CD14-positive monocyte (primary cell): Measurements from ENCODE around the gene FOXN1. TPM values are rescaled to one million over a fixed set of nuclear protein-coding genes. Genes with fewer than 3 reads are reported as not detected.

ENCODE experiments used
- DNase-seq, 3 donors: peaks; one replicate each; pipeline ENCODE4 v3.0.0-alpha.2; 2011 to 2022
- H2AFZ ChIP-seq: 2 replicates; pipeline ENCODE4 v1.6.0; 2012; ENCODE audit warnings: mild to moderate bottlenecking, low read depth, low read length, inconsistent platforms; ENCODE audit not compliant: insufficient read depth, poor library complexity, severe bottlenecking
- H3K27ac ChIP-seq, 2 donors: 1 replicate in 1 of 2; 2 replicates in 1 of 2; pipeline ENCODE4 v1.5.1; 2012 to 2013; ENCODE audit warnings: low read length in 2 of 2, control low read depth in 1 of 2, inconsistent platforms in 1 of 2, low read depth in 1 of 2, mild to moderate bottlenecking in 1 of 2
- H3K27me3 ChIP-seq, 2 donors: one replicate each; pipeline versions ENCODE4 v1.6.0 to v1.6.1; 2011 to 2013; ENCODE audit warnings: low read length in 2 of 2; ENCODE audit not compliant: control insufficient read depth in 2 of 2, insufficient read depth in 2 of 2
- H3K36me3 ChIP-seq, 2 donors: replicated peaks in 1 of 2; 1 replicate in 1 of 2; 2 replicates in 1 of 2; pipeline versions ENCODE4 v1.5.1 to v1.6.1; 2012 to 2013; ENCODE audit warnings: low read length in 2 of 2, control low read depth in 1 of 2, inconsistent platforms in 1 of 2, mild to moderate bottlenecking in 1 of 2; ENCODE audit not compliant: insufficient read depth in 2 of 2, control insufficient read depth in 1 of 2
- H3K4me1 ChIP-seq, 2 donors: 1 replicate in 1 of 2; 2 replicates in 1 of 2; pipeline versions ENCODE4 v1.5.1 to v1.6.1; 2012 to 2013; ENCODE audit warnings: low read length in 2 of 2, control low read depth in 1 of 2, inconsistent platforms in 1 of 2, mild to moderate bottlenecking in 1 of 2, moderate library complexity in 1 of 2; ENCODE audit not compliant: insufficient read depth in 2 of 2, control insufficient read depth in 1 of 2
- H3K4me2 ChIP-seq: replicated peaks from 2 replicates; pipeline ENCODE3; 2012; ENCODE audit warnings: low read length, moderate library complexity, mild to moderate bottlenecking; ENCODE audit not compliant: poor library complexity, severe bottlenecking; ENCODE audit errors: extremely low read depth
- H3K4me3 ChIP-seq, 3 experiments: fragments of 200-600 bp in 1 of 3; sonication (generic) in 1 of 3; replicated peaks in 1 of 3; 1 replicate in 2 of 3; 2 replicates in 1 of 3; pipeline ENCODE4 v1.5.1; 2011 to 2013; ENCODE audit warnings: low read length in 3 of 3, mild to moderate bottlenecking in 3 of 3, control low read depth in 2 of 3, low read depth in 2 of 3, inconsistent platforms in 1 of 3, moderate library complexity in 1 of 3
- H3K79me2 ChIP-seq: 2 replicates; pipeline ENCODE4 v1.6.0; 2012; ENCODE audit warnings: mild to moderate bottlenecking, control low read depth, inconsistent platforms, low read length, moderate library complexity; ENCODE audit not compliant: insufficient read depth
- H3K9ac ChIP-seq: 2 replicates; pipeline ENCODE4 v1.6.0; 2017; ENCODE audit warnings: low read length, mild to moderate bottlenecking; ENCODE audit not compliant: insufficient read depth, poor library complexity, severe bottlenecking
- H3K9me3 ChIP-seq, 2 donors: replicated peaks in 1 of 2; 1 replicate in 1 of 2; 2 replicates in 1 of 2; pipeline versions ENCODE4 v1.5.1 to v1.6.1; 2012 to 2013; ENCODE audit warnings: low read length in 2 of 2, control low read depth in 1 of 2; ENCODE audit not compliant: control insufficient read depth in 1 of 2, insufficient read depth in 1 of 2
- H4K20me1 ChIP-seq: 2 replicates; pipeline ENCODE4 v1.6.0; 2012; ENCODE audit warnings: mild to moderate bottlenecking, low read length, control low read depth, moderate library complexity; ENCODE audit not compliant: insufficient read depth
- H3K27ac Mint-ChIP-seq, 7 donors: one replicate each; pipeline ENCODE4 v1.8.0; 2020; ENCODE audit warnings: mild to moderate bottlenecking in 7 of 7, mixed read lengths in 7 of 7, moderate library complexity in 6 of 7, inconsistent platforms in 2 of 7
- H3K27me3 Mint-ChIP-seq, 3 donors: one replicate each; pipeline ENCODE4 v1.8.0; 2021 to 2022; ENCODE audit warnings: low read depth in 3 of 3, mild to moderate bottlenecking in 3 of 3, mixed read lengths in 3 of 3, moderate library complexity in 3 of 3, inconsistent platforms in 1 of 3
- H3K36me3 Mint-ChIP-seq, 2 donors: one replicate each; pipeline ENCODE4 v1.8.0; 2020; ENCODE audit warnings: mixed read lengths in 2 of 2, inconsistent platforms in 1 of 2, mild to moderate bottlenecking in 1 of 2
- H3K4me1 Mint-ChIP-seq: one replicate; pipeline ENCODE4 v1.8.0; 2020; ENCODE audit warnings: mild to moderate bottlenecking, mixed read lengths
- H3K4me3 Mint-ChIP-seq, 2 donors: one replicate each; pipeline ENCODE4 v1.8.0; 2020; ENCODE audit warnings: mild to moderate bottlenecking in 2 of 2, mixed read lengths in 2 of 2, moderate library complexity in 1 of 2
- H3K9me3 Mint-ChIP-seq, 7 donors: one replicate each; pipeline ENCODE4 v1.8.0; 2020 to 2022; ENCODE audit warnings: mixed read lengths in 7 of 7, mild to moderate bottlenecking in 6 of 7, moderate library complexity in 6 of 7, inconsistent platforms in 2 of 7
- WGBS: methylation state at CpG from one replicate; pipeline ENCODE4 v1.1.5; 2013; ENCODE audit warnings: missing lambda C conversion rate; ENCODE audit not compliant: insufficient coverage; 5-methylcytosine and 5-hydroxymethylcytosine counted together
- intact Hi-C, 2 donors: fragments of 100-400 bp; cut with micrococcal nuclease; formaldehyde crosslinking; loops; one replicate each; pipeline versions ENCODE4 v1.15.0 to v1.15.1; 2023
- polyA plus RNA-seq, 3 donors: library from polyadenylated mRNA; depleted of rRNA in 1 of 3; unstranded in 2 of 3; stranded (reverse) in 1 of 3; fragments of 300-500 nt in 2 of 3; fragments of >200 nt in 1 of 3; fragmentation: Illumina TruSeq in 2 of 3; gene quantifications; 1 replicate in 2 of 3; 2 replicates in 1 of 3; pipeline ENCODE4 v1.2.3, GENCODE V29; 2012 to 2021
- TF ChIP-seq, protein P1 (sequence below): fragments of 200-600 bp; IDR thresholded peaks from one replicate; pipeline ENCODE4 v1.8.0; 2022; ENCODE audit warnings: antibody characterized with exemption, mild to moderate bottlenecking

FOXN1 gene
- polyA plus RNA-seq, 3 donors, result not detected

DNA sequence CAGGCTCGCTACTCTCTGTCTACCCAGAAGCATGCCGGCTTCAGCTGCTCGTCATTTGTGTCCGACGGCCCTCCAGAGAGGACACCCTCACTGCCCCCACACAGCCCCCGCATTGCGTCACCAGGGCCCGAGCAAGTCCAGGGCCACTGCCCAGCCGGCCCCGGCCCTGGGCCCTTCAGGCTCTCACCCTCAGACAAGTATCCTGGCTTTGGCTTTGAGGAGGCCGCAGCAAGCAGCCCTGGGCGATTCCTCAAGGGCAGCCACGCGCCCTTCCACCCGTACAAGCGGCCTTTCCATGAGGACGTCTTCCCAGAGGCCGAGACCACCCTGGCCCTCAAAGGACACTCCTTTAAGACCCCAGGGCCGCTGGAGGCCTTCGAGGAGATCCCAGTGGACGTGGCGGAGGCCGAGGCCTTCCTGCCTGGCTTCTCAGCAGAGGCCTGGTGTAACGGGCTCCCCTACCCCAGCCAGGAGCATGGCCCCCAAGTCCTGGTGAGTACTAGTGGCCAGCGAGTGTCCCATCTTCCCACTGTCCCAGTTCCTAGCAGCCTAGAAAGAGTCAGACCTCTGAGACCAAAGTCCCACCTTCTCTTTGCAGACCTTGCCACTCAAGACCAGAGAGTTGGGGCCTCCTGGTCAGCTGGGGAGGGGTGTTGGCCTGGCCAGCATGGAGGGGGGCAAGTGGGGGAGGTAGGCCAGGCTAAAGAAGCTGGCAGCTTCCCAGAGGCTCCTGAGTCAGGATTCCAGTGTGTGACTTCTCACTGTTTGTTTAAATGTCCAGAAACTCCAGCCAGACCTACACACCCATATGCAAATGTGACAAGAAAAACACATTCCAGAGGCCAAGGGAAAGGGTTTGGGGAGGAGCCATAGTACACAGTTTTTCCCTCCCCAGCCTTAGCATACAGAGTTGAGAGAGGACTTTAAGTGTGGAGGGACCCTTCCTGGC is 18.6 kb downstream of the FOXN1 start:
- no peaks in the 10 kb centered on the region for H3K9me3 ChIP-seq
- no peaks in the 10 kb centered on the region for H3K36me3 Mint-ChIP-seq
- no peak overlapping the region for H3K27ac Mint-ChIP-seq
- H3K4me2 ChIP-seq, result no peak overlapping the region
- TF ChIP-seq, protein P1, sequence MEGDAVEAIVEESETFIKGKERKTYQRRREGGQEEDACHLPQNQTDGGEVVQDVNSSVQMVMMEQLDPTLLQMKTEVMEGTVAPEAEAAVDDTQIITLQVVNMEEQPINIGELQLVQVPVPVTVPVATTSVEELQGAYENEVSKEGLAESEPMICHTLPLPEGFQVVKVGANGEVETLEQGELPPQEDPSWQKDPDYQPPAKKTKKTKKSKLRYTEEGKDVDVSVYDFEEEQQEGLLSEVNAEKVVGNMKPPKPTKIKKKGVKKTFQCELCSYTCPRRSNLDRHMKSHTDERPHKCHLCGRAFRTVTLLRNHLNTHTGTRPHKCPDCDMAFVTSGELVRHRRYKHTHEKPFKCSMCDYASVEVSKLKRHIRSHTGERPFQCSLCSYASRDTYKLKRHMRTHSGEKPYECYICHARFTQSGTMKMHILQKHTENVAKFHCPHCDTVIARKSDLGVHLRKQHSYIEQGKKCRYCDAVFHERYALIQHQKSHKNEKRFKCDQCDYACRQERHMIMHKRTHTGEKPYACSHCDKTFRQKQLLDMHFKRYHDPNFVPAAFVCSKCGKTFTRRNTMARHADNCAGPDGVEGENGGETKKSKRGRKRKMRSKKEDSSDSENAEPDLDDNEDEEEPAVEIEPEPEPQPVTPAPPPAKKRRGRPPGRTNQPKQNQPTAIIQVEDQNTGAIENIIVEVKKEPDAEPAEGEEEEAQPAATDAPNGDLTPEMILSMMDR, result no peak
- H3K79me2 ChIP-seq, result no peaks in the 10 kb centered on the region
- H3K9me3 Mint-ChIP-seq, result no peaks in the 10 kb centered on the region
- no peak overlapping the region for H2AFZ ChIP-seq
- H3K27me3 Mint-ChIP-seq, result peaks cover 0 to 6% (median 5%) of the 10 kb centered on the region in 3 donors
- intact Hi-C loops, result no loop called here
- H3K36me3 ChIP-seq, result no peaks in the 10 kb centered on the region
- H3K4me3 ChIP-seq, result no peak overlapping the region
- H4K20me1 ChIP-seq, result no peaks in the 10 kb centered on the region
- H3K9ac ChIP-seq, result no peak overlapping the region
- 94% methylated on average over 24 of the region's 25 CpGs for WGBS
- no peak overlapping the region for H3K4me3 Mint-ChIP-seq
- H3K4me1 Mint-ChIP-seq, result no peaks in the 10 kb centered on the region
- H3K27me3 ChIP-seq, result no peaks in the 10 kb centered on the region
- no peak for DNase-seq
- H3K27ac ChIP-seq, result no peak overlapping the region
- peaks cover 0 to under 1% of the 10 kb centered on the region in 2 donors for H3K4me1 ChIP-seq

DNA sequence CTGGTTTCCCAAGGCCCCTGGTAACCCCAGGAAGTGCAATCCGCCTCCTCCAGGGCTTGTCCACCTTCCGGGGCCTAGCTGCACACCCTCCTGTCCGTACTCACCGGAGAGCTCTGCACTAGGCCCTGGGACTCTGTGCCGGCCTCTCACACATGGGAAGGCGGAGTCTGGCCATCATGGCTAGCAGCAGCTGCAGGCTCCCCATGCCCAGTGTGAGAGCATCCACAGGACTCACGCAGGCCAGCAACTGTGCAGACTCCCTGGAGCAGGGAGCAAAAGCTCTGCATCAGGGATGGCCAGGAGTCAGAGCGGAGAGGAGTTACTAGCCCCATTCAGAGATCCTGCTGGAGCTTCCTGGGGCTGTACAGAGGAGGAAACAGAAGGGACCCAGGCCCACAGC is 20.2 kb downstream of the FOXN1 start:
- Histone ChIP-seq H3K9ac (no peak overlapping the region), H3K4me2 (no peak overlapping the region), H3K27me3 (no peaks in the 10 kb centered on the region), H3K27ac (no peak overlapping the region), H4K20me1 (no peaks in the 10 kb centered on the region), H3K79me2 (no peaks in the 10 kb centered on the region), H3K4me1 (no peaks in the 10 kb centered on the region), H3K9me3 (no peaks in the 10 kb centered on the region), H2AFZ (no peak overlapping the region), H3K36me3 (no peaks in the 10 kb centered on the region), H3K4me3 (no peak overlapping the region)
- intact Hi-C loops, result no loop called here
- DNase-seq, result no peak
- Mint-ChIP-seq H3K4me1 (no peaks in the 10 kb centered on the region), H3K27ac (no peak overlapping the region), H3K4me3 (no peak overlapping the region), H3K36me3 (no peaks in the 10 kb centered on the region), H3K9me3 (no peaks in the 10 kb centered on the region), H3K27me3 (peaks cover 2 to 8% (median 6%) of the 10 kb centered on the region in 3 donors)
- TF ChIP-seq, protein P1, result no peak
- 91% methylated on average over 8 of the region's 8 CpGs for WGBS
